Measurements from ENCODE around the gene GRIP2.

- TF ChIP-seq CTCF (IDR thresholded peaks at IDR 0.05) = no peak
- no peak for TF ChIP-seq POLR2A (IDR thresholded peaks at IDR 0.05)
These were observed 64.5 kb downstream of the GRIP2 start for GRCh38 chr3:14475621-14476020.

Measured in ovary (tissue), 3 donors.